HK-2 (cell line): Measurements from ENCODE around the gene SNTG2.
A peak's percentile ranks its signal among the peaks of the same experiment; 100 is the strongest.

Experiments used
- DNase-seq: peaks from one replicate; pipeline ENCODE4 v3.0.0-alpha.2; 2018; ENCODE audit not compliant: unreplicated experiment

Gene SNTG2

DNA sequence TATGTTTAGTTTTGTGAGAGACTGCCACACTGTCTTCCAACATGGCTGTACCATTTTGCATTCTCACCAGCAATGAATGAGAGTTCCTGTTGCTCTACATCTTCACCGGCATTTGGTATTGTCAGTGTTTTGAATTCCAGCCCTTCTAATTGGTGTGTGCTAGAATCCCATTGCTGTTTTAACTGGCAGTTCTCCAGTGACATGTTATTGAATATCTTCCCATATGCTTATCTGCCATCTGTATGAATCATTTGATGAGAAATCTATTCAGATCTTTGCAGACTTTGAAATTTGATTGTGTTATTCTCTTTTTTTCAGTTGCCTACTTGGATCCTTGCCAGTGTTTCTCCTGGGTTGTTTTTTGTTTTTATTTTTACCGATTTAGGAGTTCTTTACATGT lies 99.0 kb downstream of the SNTG2 start:
- DNase-seq: no peak

DNA sequence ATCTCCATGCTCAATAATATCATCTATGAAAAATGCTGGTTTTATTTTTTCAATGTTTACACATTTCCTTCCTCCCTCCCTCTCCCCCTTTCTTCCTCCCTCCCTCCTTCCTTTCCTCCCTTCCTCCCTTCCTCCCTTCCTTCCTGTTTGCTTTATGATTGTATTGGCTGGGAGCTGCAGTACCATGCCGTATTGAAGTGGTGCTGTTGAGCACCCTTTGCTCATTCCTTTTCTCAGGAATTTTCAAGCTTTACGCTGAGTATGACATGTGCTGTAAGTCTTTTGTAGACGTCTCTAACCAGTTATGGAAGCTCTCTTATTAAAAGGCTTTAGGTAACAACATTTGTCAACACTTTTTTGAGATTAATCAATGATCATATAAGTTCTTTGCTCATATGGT lies 100.4 kb downstream of the SNTG2 start:
- DNase-seq: no peak

DNA sequence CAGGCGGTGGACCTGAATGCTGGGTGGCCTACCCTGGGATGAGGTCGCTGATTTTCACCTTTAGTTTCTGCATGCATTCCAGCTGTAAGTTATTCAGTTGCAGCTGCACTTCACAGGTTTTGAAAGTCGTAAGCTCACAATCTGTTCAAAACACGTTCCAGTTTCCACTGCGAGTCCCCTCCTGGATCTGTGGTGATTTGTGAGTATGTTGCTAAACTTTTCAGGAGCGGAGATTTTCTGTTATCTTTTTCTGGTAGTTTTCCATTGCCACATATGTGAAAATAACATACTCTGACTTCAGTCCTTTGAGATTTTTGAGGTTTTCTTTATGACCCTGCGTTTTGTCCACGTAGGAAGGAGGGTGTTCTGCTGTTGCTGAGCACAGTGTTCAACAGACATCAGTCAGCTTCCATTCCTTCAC lies 102.1 kb downstream of the SNTG2 start:
- DNase-seq: no peak

DNA sequence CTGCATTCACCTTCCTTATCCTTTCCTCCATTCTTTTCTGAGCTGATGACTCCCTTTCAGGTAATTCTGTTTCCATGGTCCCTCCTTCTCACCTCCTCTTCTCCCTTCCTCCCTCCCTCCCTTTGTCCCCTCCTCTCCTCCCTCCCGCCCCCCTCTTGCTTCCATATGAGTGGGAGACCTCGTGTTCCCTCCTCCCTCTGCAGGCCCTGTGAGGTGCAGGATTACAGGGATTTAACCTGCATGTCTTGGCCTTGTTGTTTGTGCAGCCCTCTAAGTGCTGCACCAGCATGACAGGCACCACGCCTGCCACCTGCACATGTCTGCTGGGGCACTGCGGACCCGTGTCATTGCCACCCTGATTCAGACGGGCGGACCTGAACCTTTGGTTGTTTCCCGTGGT lies 103.1 kb downstream of the SNTG2 start:
- no peak for DNase-seq

DNA sequence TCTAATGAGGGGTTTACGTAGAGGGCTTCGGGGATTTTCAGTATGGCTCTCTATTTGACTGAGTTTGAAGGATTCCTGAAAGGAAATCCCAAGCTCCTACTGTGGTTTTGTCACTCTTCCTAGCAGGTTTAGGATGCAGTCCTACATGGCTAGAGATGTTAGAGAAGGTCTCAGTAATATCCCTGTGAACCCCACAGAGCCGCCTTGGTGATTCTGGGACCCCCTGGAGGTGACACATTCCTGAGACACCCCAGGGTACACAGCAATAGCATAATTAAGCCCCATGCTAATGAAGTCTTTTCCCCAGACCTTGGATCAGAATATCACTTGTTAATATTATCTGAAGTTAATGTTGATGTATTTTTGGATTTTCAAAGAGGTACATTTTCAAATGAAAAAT lies 103.8 kb downstream of the SNTG2 start:
- DNase-seq: no peak

DNA sequence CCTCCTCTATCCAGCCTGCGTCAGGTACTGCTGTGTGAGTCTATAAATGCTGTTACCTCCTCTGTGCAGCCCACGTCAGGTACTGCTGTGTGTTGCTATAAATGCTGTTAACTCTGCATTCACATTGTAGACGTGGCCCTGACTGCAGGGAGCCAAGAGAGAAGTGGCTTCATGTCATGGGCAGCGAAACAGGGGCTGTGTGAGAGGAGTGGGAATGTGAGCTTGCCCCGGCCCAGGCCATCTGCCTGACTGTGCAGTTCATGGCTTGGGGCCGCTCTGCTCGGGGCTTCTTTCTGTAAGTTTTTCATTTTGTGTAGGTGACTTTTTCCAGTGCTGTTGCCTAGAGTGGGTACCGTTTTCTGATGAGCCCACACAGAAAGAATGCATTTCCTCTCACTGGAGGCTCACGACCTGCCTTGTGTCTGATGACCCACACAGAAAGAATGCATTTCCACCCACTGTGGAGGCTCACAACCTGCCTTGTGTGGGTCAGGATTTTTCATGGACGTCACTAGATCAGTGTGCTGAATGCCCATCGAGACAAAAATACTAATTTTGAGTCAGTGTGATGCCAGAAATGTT lies 104.5 kb downstream of the SNTG2 start:
- DNase-seq: peak; percentile 65

DNA sequence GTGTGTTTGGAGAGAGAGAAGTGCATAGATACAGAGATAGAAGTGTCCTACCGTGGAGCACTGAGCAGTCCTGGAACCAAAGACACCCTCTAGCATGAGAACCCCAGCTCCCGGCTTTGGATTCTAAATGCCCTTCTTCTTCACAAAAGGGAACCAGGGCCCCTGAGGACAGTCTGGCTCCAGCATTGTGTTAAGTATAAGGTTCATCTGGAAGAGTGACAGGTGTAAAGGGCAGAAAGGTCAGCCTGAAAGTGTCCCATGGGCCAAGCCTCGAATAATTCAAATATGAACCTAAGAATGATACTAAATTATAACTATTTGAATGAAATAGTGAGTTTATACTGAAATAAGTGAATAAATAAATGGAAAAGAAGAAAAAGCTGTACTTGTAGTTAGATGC lies 109.7 kb downstream of the SNTG2 start:
- DNase-seq: no peak

DNA sequence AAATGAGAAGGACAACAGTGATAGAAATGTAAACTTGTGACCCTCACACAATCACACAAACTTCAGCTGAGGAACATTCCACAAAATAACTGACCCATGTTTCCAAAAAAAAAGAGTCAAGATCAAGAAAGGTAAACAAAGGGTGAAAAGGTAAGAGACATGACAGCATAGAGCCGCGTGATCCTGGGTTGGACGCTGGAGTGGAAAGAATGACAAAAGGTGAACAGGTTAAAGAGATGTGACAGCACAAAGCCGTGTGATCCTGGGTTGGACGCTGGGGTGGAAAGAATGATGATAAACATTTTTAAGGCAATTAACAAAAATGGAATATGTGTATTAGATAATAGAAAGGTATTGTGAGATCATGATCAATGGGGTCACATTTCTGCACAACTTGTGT lies 110.3 kb downstream of the SNTG2 start:
- DNase-seq: no peak

DNA sequence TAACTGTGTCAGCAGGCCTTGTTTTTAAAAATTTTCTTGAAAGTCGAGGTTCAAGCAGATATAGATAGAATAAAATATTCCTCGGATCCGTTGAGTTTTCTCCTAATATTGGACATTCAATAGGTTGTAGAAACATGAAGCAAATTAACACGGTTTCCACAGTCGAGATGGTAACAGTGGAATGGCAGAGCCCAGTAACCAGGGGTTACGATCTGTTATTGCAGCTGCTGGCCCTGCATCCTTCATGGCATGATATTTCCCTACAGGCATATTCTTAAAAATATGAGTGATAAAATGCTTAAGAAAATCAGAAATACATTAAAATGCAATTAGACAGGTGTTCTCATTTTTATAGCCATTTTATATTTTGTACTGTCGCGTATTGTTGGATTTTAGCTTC lies 117.6 kb downstream of the SNTG2 start:
- DNase-seq: no peak

DNA sequence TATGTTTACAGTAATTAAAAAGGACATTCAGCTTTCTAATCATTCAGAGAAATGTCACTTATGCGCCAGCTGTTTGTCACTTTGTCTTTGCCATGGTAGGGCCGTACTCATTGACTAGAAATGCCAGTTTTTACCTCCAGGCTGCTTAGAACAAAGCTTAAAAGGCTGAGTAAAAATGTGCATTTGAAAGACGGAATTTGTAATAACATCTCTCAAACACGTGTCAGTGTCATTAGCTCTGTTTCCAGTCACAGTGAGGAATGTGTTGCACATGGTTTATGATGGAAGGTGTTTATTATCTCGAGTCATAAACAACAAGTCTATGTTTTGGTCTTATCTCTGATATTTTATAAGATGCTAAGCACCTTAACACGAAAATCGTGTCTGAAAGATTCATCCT lies 118.2 kb downstream of the SNTG2 start:
- no peak for DNase-seq

DNA sequence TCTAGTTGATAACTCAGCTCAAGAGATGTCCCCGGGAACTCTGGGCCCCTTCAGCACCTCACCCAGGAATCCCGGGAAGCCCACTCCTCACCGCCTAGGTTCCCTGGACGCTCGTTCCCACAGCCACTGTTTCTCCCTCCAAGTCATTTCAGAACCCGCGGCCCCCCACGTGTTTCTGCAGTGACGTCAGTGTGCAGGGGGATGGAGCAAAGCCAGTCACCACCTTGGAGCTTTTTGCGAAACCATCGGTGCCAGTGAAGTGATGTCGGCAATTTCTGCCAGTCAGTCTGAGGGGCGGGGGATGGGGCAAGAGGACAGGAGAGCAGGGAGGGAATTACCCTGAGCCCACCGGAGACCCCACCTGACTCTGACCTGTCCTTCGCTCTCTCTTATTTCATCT lies 119.2 kb downstream of the SNTG2 start:
- no peak for DNase-seq

DNA sequence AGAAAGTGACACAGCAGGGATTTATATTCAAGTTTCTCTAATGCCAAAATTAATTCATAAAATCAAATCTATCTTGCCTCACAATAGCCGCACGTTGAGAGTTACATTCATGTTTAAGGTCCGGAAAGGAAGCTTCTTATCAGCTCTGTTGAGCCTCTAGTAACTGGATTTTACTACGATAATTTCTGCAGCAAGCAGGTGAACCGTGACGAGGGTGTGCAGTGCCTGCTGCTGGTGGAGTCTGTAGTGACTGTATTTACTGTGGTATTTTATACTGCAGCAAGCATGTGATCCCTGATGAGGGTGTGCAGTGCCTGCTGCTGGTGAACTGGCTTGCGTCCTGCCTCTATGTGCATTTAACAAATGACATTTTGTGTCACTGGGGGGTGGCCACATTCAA lies 120.0 kb downstream of the SNTG2 start:
- no peak for DNase-seq

DNA sequence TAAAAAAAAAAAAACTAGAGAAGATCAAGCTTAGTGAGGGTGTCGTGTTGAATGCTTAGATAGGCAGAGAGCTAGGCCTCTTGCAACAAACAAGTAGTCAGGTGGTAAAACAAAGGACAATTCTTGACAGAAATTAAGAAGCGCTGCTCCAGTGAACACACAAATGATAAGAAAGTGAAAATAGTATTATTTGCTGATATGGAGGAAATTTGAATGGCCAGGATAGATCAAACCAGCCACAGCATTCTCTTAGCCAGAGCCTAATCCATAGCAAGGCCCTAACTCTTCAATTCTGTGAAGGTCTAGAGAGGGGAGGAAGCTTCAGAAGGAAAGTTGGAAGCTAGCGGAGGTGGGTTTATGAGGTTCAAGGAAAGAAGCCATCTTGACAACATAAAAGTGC lies 121.0 kb downstream of the SNTG2 start:
- no peak for DNase-seq

DNA sequence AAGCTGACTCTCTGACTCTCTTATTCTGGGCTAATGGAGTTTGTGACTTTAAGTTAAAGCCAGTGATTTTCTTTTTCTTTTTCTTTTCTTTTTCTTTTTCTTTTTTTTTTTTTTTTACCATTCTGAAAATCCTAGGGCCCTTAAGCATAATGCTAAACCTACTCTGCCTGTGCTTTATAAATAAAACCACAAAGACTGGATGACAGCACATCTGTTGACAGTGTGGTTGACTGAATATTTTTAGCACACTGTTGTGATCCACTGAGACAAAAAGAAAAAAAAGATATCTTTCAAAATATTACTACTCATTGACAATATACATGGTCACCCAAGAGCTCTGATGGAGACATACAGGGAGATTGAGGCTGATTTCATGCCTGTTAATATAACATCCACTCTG lies 121.6 kb downstream of the SNTG2 start:
- no peak for DNase-seq

DNA sequence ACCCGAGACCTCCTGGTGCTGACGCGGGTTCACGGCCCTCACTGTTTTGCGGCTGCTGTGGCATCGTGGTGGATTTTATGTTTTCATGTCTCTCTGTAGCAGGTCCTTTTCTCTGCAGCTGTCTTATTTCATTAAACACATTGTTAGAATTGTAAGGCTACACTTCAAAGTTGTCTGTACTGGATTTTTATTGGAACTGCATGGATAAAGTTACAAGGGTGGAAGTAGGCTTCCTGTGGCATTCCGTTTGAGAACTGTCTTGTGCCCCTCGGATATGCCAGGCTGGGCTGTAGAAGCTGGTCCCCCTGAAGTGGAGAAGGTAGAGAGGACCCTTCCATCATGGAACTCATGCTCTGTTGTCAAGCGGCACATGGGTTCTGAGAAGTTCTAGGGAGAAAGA lies 127.3 kb downstream of the SNTG2 start:
- no peak for DNase-seq

DNA sequence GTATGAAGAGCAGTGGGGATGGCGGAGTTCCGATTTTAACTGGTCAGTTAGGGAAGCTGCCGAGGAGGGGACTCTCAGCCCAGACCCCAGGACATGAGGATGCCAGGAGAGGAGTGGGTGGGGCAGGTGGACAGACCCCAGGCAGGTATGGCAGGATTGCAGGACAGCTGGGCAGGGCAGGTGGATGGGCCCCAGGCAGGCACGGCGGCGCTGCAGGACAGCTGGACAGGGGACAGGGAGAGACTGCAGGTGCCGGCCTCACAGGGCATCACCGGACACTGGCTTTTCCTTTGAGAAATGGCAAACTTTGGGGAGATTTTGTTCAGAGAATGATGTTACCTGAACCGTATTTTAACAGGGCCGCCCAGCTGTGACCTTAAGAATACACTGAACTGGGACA lies 127.7 kb downstream of the SNTG2 start:
- DNase-seq: no peak

DNA sequence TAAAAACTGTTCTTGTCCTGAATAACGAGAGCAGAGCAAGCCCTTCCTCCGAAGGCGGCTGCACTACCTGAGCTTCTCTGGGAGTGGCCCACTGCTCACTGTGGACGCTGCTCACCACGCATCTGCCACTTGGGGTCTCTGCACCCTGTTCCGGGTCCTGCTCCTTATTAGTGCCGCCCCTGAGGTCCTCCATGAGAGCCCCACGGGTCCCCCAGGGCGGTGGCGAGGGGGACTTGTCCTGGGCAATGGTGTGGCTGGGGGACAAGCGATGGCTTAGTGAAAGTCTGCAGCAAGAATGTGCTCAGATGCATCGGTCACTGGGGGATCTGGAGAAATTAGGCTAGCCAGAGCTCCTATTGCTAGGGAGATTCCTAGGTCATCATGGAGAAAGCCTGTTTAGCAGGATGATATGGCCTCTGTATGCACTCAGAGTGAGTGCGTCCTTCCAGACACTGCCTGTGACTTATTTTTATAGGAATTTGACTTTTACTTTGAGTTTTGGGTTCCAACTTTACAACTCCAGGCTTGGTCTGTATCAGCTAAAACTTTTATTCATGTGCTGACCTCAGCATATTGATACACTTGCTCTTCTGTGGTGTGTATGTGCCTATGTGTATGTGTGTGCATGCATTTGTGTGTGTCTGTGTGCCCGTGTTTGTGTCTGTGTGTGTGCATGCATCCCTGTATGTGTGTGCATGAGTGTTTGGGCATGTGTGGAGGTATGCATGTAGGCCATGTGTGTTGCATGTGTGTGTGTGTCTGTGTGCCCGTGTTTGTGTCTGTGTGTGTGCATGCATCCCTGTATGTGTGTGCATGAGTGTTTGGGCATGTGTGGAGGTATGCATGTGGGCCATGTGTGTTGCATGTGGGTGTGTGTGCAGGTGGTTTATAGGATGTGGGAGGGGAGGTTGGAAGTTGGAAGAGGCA lies 129.5 kb downstream of the SNTG2 start:
- DNase-seq: no peak

DNA sequence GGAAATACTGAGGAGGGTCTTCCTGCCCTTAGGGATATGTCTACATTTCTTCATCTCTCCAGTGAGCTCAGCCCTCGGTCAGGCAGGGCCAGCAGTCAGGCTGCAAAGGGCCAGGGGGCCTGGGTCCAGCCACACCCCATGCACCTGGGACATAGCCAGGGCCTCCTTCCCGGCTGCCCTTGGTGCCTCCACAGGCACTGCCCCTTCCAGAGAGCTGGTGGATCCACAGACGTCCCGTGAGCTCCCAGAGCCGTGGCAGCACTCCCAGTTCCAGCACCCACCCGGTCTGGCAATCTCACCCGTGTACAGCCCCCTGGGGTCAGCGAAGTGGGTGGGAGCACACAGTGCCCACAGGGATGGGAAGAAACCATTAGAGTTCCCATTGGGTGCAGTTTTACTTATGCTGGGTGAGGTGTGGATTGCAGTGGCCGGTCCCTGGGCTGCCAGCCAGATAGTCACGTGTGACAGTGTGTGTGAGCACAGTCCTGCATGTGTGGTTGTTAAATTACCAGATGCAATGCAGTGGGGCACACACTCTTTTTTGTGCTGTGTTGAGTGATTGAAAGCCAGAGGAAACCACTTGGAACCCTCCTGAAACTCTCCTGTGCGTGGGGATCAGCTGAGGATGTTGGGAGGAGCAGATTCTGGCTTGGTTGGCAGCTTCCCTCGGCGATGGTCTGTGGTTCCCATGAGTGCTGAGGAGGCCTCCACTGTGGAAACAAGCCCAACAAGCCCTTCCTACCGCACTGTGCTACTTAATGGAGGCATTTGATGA lies 131.0 kb downstream of the SNTG2 start:
- no peak for DNase-seq

DNA sequence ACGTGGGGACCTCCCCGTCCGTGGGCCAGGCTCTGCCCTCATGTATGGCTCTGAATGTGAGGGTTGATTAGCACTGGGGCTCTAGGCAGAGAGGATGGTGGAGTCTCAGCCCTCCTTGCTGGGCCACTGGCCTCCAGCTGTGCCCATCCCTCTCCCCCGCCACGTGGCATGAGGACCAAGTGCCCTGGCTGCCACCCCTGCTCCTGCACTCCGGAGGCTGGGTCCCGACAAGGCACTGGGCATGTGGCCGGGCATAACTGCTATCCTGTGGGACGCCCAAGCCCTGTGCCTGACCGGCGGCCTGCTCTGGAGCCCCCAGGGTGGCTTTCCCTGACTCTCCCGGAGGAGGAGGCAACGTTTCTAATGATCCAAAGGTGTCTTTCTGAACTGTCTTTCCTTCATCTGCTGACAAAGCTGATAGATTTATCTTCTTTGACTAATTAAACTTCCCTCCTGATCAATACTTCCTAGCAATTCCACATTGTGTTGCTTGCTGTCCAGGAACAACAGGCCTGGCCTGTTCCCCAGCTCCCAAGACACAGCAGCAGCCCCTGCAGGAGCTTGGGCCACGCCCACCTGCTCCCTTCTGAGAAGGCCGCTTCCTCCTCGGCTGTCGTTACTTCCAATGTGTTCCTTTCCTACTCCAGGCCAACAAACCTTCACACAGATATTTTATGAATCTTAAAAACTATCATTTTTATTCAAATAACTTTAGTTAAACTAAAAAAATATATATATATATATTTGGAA lies 132.0 kb downstream of the SNTG2 start:
- no peak for DNase-seq

DNA sequence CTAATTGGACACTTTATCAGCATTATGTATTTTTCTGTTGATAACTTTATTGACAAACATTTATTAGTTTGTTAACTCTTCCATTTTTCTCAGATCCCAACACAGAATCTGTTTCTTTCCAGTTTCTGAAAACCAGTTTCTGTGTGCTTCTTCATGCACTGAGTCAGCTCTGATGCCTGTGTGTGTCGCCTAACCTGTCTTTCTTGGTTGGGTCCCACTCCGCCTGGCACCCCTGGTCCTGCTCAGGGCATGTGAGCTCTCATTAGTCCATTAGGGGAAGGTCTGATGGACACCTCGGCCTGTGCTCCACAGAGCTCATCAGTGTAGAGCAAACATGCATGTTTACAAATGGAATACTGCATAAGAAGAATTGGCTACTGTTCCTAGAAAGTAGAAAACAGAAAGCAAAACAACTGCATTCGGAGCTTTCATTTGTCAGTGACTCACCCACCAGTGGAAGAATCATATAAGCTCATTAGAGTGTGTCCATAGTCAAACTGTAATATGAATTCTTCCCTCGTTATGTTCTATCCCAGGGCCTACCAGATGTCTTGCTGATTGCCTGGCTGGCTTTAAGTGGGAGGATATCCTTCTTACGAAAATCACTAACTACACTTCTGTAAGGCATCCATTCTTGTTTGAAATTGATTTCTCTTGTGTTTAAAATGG lies 137.7 kb downstream of the SNTG2 start:
- DNase-seq: no peak

DNA sequence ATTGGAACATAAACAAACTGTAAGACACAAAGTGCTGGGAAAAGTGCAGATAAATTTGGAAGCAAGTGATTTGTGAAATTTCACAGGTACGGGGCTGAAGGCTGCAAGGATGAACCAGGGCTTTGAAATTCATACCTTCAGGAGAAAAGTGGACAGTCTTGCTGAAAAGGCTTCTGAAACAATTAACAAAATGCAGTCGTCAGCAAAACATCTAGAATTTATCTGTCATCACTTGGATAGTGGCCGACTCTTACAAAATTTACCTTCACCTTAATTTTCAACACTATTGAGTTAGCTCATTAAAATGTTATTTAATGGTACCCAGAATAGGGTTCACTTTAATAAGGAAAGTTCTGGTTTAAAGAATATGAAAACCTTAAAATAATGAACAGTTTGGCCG lies 138.3 kb downstream of the SNTG2 start:
- DNase-seq: no peak
